ENCODE measurements around the gene ADGRA1. TPM values are rescaled to one million over a fixed set of nuclear protein-coding genes. Genes with fewer than 3 reads are reported as not detected.

Gene ADGRA1
- total RNA-seq, 4 donors from 2014 or later: not detected

DNA sequence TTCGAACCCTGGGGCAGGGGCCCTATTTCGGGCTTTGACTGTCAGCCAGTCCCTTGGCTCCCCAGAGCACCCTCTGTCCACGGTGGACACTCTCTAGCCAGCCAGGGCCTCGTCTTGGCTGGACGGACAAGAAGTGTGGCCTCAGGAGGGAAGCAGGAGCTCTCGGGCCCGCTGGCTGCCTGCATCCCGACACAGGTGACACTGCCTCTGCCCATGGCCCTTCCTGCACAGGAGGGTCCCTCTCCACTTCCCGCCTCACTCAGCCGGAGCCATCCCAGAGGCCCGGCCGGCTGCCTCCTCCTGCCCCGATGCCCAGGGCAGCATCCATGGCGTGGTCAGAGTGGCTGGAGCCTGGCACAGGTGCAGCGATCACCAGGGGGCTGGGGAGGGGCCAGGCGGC is 7.9 kb downstream of the ADGRA1 start:
- Histone ChIP-seq H3K27ac (no peak overlapping the region), H3K27me3 (no peaks in the 10 kb centered on the region), H3K4me3 (no peak overlapping the region), H3K4me1 (no peaks in the 10 kb centered on the region), H3K36me3 (no peaks in the 10 kb centered on the region), H3K9me3 (no peaks in the 10 kb centered on the region)
- no peak for DNase-seq
- TF ChIP-seq, protein P1, sequence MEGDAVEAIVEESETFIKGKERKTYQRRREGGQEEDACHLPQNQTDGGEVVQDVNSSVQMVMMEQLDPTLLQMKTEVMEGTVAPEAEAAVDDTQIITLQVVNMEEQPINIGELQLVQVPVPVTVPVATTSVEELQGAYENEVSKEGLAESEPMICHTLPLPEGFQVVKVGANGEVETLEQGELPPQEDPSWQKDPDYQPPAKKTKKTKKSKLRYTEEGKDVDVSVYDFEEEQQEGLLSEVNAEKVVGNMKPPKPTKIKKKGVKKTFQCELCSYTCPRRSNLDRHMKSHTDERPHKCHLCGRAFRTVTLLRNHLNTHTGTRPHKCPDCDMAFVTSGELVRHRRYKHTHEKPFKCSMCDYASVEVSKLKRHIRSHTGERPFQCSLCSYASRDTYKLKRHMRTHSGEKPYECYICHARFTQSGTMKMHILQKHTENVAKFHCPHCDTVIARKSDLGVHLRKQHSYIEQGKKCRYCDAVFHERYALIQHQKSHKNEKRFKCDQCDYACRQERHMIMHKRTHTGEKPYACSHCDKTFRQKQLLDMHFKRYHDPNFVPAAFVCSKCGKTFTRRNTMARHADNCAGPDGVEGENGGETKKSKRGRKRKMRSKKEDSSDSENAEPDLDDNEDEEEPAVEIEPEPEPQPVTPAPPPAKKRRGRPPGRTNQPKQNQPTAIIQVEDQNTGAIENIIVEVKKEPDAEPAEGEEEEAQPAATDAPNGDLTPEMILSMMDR (IDR thresholded peaks at IDR 0.05): no peak
- no peak for TF ChIP-seq POLR2A (IDR thresholded peaks at IDR 0.05)

DNA sequence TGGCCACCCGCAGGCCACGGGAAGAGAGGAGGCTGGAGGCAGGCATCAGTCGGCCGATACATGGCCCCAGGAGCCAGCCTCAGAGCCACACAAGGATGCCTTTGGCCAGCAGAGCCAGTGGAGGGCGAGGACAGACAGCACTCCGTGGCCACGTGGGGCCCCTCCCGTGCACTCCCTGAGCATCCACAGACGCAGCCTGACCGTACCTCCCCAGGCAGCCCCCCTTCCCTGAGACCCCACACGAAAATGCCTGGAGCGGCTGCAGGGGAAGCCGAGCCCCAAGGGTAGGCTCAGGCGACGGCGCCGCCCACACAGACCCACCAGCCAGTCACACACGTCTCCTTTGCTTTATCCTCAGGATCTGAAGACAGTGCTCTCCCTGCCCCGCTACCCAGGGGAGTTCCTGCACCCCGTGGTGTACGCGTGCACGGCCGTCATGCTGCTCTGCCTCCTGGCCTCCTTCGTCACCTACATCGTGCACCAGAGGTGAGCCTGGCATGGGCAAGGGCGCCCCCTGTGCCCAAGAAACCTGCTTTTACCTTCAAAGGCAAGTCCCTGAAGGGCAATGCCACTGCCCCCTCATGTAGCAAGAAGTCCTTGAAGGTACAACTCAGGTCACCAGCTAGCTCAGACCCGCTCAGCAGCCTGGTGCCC is 9.0 kb downstream of the ADGRA1 start:
- no peak overlapping the region for H3K27ac ChIP-seq
- DNase-seq: no peak
- no peaks in the 10 kb centered on the region for H3K36me3 ChIP-seq
- no peak overlapping the region for H3K4me3 ChIP-seq
- H3K9me3 ChIP-seq: no peaks in the 10 kb centered on the region
- no peaks in the 10 kb centered on the region for H3K27me3 ChIP-seq
- no peaks in the 10 kb centered on the region for H3K4me1 ChIP-seq
- TF ChIP-seq, protein P1 (IDR thresholded peaks at IDR 0.05): no peak
- no peak for TF ChIP-seq POLR2A (IDR thresholded peaks at IDR 0.05)

DNA sequence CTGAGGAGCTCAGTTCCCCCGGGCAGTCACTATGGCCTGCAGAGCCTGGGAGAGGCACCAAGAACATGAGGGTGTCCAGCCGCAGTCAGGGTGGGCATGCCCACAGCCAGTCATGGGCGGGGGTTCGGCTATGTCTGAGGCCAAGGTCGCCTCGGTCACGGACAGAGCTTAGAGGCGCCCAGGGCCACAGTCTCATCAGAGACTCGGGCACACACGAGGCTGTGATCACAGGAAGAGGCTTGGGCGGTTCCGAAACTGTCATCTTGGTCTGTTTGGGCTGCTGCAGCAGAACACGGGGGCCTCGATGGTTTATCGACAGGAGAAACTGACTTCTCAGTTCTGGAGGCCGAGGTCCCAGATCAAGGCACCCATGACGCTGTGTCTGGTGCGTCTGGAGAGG is 9.7 kb downstream of the ADGRA1 start:
- H3K27ac ChIP-seq: no peak overlapping the region
- no peaks in the 10 kb centered on the region for H3K9me3 ChIP-seq
- H3K4me3 ChIP-seq: no peak overlapping the region
- DNase-seq: no peak
- no peaks in the 10 kb centered on the region for H3K27me3 ChIP-seq
- no peaks in the 10 kb centered on the region for H3K36me3 ChIP-seq
- H3K4me1 ChIP-seq: no peaks in the 10 kb centered on the region
- TF ChIP-seq POLR2A (IDR thresholded peaks at IDR 0.05): no peak
- TF ChIP-seq, protein P1 (IDR thresholded peaks at IDR 0.05): no peak

DNA sequence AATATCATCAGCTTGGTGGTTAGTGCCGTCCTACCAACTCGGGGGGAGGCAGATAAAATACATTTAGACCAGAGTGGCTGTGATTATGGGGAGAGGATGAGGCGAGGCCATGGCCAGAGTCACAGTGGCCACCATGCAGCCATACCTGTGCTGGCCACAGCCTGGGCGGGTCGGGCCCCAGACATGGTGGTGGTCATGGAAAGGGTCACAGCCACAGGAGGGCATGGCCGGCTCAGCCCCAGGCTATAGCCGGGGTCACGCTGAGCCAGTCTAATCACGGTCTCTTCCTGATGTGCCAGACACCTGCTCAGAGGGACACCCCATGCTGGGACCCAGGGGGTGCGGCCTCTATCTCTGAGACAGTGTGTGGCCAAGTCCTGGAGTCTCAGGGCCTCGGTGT is 10.2 kb downstream of the ADGRA1 start:
- TF ChIP-seq POLR2A (IDR thresholded peaks at IDR 0.05): no peak
- TF ChIP-seq, protein P1 (IDR thresholded peaks at IDR 0.05): no peak
- no peaks in the 10 kb centered on the region for H3K27me3 ChIP-seq
- H3K36me3 ChIP-seq: no peaks in the 10 kb centered on the region
- H3K4me3 ChIP-seq: no peak overlapping the region
- no peak for DNase-seq
- H3K27ac ChIP-seq: no peak overlapping the region
- no peaks in the 10 kb centered on the region for H3K9me3 ChIP-seq
- H3K4me1 ChIP-seq: no peaks in the 10 kb centered on the region

DNA sequence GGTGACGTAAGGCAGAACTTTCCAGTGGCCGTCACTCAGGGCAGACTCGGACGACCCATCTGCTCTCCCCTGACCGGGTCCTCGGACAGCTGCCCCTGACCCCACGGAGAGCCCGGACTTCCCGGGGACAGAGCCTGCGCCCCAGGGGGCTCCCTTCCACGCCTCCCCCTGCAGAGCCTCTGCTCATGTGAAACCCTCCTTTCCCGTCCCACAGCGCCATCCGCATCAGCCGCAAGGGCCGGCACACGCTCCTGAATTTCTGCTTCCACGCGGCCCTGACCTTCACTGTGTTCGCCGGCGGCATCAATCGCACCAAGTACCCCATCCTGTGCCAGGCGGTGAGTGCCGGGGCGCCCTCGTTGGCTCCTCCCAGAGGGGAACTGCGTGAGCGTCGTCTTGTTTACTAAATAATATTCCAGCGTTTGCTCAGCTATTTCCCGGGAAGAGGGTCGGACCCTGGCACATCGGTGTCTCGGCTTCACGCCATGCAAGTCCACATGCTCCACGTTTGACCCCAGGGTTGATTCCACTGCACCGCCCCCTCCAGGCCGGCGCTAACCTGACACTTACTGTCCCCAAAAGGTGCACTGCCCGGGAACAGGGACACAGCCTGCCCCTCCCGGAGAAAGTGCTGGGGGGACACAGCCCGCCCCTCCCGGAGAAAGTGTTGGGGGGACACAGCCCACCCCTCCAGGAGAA is 10.9 kb downstream of the ADGRA1 start:
- Histone ChIP-seq H3K4me3 (no peak overlapping the region), H3K27ac (no peak overlapping the region), H3K27me3 (no peaks in the 10 kb centered on the region), H3K4me1 (no peaks in the 10 kb centered on the region), H3K36me3 (no peaks in the 10 kb centered on the region), H3K9me3 (no peaks in the 10 kb centered on the region)
- TF ChIP-seq POLR2A (IDR thresholded peaks at IDR 0.05): no peak
- TF ChIP-seq, protein P1 (IDR thresholded peaks at IDR 0.05): no peak
- DNase-seq: no peak
